NB4 (cell line): ENCODE measurements around the gene STARD3.

ENCODE experiments used
- DNase-seq: peaks from one replicate; pipeline ENCODE4 v3.0.0; 2010; ENCODE audit warnings: low read depth
- H3K4me3 ChIP-seq: one replicate; pipeline ENCODE4 v1.5.1; 2011; ENCODE audit warnings: mild to moderate bottlenecking, low read depth, low read length, moderate library complexity
- MAX ChIP-seq: IDR thresholded peaks from 2 replicates; pipeline ENCODE4 v1.6.1; 2011; ENCODE audit warnings: low read depth, low read length
- MYC ChIP-seq: IDR thresholded peaks from 2 replicates; pipeline ENCODE4 v1.6.1; 2011; ENCODE audit warnings: low read depth, low read length
- POLR2A ChIP-seq: IDR thresholded peaks from 2 replicates; pipeline ENCODE4 v1.6.1; 2011; ENCODE audit warnings: mild to moderate bottlenecking; ENCODE audit not compliant: insufficient read length; ENCODE audit errors: extremely low read depth
- TF ChIP-seq, protein P1 (sequence below): IDR thresholded peaks from one replicate; pipeline ENCODE4 v1.5.1; 2012; ENCODE audit warnings: low read depth, low read length

Gene STARD3

DNA sequence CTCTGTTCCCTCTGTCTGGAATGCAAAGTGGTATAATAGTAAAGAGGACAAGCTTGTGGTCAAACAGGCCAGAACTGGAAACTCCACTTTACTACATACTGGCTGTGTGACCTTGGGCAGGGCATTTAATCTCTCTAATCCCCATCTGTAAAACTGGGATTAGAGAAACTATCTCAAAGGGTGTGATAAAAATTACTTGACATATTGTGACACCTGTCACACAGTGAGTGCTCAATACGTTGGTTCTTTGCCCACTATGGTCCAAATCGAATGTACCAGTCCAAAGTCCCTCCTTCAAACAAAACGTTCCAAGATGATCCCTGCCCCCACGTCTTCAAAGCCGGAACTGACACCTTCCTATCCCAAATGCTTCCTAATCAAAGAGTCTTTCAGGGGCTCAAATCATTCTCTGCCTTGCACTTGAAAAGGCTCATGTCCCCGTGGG, 50.2 kb downstream of the STARD3 start:
- TF ChIP-seq MAX (no peak), POLR2A (no peak), MYC (no peak)
- TF ChIP-seq, protein P1, sequence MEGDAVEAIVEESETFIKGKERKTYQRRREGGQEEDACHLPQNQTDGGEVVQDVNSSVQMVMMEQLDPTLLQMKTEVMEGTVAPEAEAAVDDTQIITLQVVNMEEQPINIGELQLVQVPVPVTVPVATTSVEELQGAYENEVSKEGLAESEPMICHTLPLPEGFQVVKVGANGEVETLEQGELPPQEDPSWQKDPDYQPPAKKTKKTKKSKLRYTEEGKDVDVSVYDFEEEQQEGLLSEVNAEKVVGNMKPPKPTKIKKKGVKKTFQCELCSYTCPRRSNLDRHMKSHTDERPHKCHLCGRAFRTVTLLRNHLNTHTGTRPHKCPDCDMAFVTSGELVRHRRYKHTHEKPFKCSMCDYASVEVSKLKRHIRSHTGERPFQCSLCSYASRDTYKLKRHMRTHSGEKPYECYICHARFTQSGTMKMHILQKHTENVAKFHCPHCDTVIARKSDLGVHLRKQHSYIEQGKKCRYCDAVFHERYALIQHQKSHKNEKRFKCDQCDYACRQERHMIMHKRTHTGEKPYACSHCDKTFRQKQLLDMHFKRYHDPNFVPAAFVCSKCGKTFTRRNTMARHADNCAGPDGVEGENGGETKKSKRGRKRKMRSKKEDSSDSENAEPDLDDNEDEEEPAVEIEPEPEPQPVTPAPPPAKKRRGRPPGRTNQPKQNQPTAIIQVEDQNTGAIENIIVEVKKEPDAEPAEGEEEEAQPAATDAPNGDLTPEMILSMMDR, result no peak
- H3K4me3 ChIP-seq, result peak overlapping the region; percentile 82
- no peak for DNase-seq

GRCh38 chr17:39687546-39688474, 50.9 kb downstream of the STARD3 start, which contains the start of gene PGAP3:
TSS of gene PGAP3 (minus strand) at chr17:39688057. CDS start at chr17:39688014, 43 bp downstream.
- 0 out of 2 replicates have a peak, but pooled peaks have one; percentile 11 for TF ChIP-seq MAX
- peak; percentile 54; the same call in 1 of the 2 replicates for TF ChIP-seq MYC
- TF ChIP-seq, protein P1, result no peak
- peak; percentile 71 for TF ChIP-seq POLR2A
- peak within 1 kb of the TSS; percentile 82 for H3K4me3 ChIP-seq
- DNase-seq, result peak; percentile 98

GRCh38 chr17:39688475-39688835, 51.5 kb downstream of the STARD3 start:
- H3K4me3 ChIP-seq, result peak overlapping the region; percentile 82
- DNase-seq, result no peak
- no peak for TF ChIP-seq MYC
- TF ChIP-seq MAX, result no peak
- TF ChIP-seq POLR2A, result no peak
- TF ChIP-seq, protein P1, result no peak

DNA sequence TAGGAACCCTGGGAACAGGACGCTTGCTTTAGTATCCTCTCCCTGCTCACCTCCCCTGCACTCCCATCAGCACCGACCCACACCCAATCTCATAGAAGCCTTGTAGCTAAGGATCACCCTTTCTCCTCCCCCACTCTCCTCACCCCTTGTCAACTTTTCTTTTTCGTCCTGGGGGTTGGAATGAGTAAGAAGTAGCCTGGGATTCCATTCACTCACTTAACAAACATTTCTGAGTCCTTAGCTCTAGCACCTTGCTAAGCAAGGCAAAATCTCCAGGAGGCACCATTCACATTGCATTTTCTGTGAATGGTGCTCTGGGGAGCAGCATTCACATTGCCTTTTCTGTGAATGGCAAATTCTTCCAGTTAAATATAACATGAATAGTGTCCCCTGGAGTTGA, 52.0 kb downstream of the STARD3 start:
- DNase-seq, result no peak
- TF ChIP-seq MAX (no peak), MYC (no peak), POLR2A (no peak)
- TF ChIP-seq, protein P1, result no peak
- H3K4me3 ChIP-seq, result peak overlapping the region; percentile 82

DNA sequence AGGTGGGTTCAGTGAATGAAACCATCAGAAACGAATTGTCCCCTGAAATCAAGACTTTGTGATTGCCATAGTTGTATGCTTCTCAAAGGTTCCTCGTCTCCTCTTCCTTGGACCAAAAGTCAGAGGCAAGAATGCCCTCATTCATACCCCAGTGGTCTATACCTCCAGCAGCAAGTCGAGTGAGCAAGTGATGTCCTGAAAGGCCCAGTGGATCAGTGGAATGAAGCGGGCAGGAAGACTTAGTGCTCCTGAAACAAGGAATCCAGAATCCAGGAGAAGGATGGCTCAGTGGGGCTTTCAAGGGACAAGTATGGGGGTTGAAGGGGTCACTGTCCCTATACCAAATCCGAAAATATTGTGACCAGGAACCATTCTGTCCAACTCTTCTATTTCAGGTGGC, 57.6 kb downstream of the STARD3 start:
- no peak overlapping the region for H3K4me3 ChIP-seq
- TF ChIP-seq POLR2A, result no peak
- TF ChIP-seq MAX, result no peak
- TF ChIP-seq, protein P1, result no peak
- no peak for TF ChIP-seq MYC
- no peak for DNase-seq
